GM19193 (cell line): Measurements from ENCODE around the gene CFLAR.

Experiments used
- POLR2A ChIP-seq: IDR thresholded peaks from 4 replicates; pipeline ENCODE4 v1.6.1; 2011; ENCODE audit not compliant: insufficient read depth, insufficient read length; ENCODE audit errors: extremely low read depth

CFLAR gene

GRCh38 chr2:201215963-201216362 lies 100.0 kb downstream of the CFLAR start:
- no peak for TF ChIP-seq POLR2A

GRCh38 chr2:201216918-201217317 lies 101.0 kb downstream of the CFLAR start:
- TF ChIP-seq POLR2A, result no peak

- no peak for TF ChIP-seq POLR2A
These were observed 102.8 kb downstream of the CFLAR start for GRCh38 chr2:201218780-201219179.

- no peak for TF ChIP-seq POLR2A
These were observed 103.5 kb downstream of the CFLAR start for GRCh38 chr2:201219328-201220096.

- no peak for TF ChIP-seq POLR2A
These were observed 104.2 kb downstream of the CFLAR start for GRCh38 chr2:201220102-201220570.

- no peak for TF ChIP-seq POLR2A
These were observed 107.4 kb downstream of the CFLAR start for GRCh38 chr2:201223089-201224073.
